Activated CD4-positive, alpha-beta T cell treated with anti-CD3 and anti-CD28 coated beads, Interleukin-2, amount 50 U/mL, for 4 hours (primary cell): ENCODE data around the gene AIP.
"Not testable (repeated sequence)": the region's sequence is repeated elsewhere in the genome, so short reads cannot be mapped to it uniquely, and the experiment has no call there.

Experiments
- DNase-seq, 2 experiments: peaks; one replicate each; pipeline ENCODE4 v3.0.0-alpha.2; 2020

Gene AIP

GRCh38 chr11:67507864-67508485, 25.1 kb downstream of the AIP start, which contains the start of gene CDK2AP2:
Gene CDK2AP2, minus strand, starts transcription at chr11:67508162. Its CDS starts 80 bp downstream, at chr11:67508082.
- peak; percentile 93 to 95 for DNase-seq

- DNase-seq = peak; percentile 99
Observed at GRCh38 chr11:67508486-67509121, 25.8 kb downstream of the AIP start.

GRCh38 chr11:67510023-67510345, 27.2 kb downstream of the AIP start:
- no peak for DNase-seq

- not testable (repeated sequence) for DNase-seq
Observed at GRCh38 chr11:67511558-67511957, 28.7 kb downstream of the AIP start.

- no peak for DNase-seq
Observed at GRCh38 chr11:67514116-67514515, 31.3 kb downstream of the AIP start.

- no peak for DNase-seq
Observed at GRCh38 chr11:67516806-67517205, 34.0 kb downstream of the AIP start.

GRCh38 chr11:67517784-67518552, 35.1 kb downstream of the AIP start:
- no peak for DNase-seq

GRCh38 chr11:67519726-67520125, 36.9 kb downstream of the AIP start:
- DNase-seq = no peak

- DNase-seq = no peak
Observed at GRCh38 chr11:67520856-67521824, 38.3 kb downstream of the AIP start.

- DNase-seq = no peak
Observed at GRCh38 chr11:67521924-67522323, 39.1 kb downstream of the AIP start.

GRCh38 chr11:67522338-67522737, 39.5 kb downstream of the AIP start:
- DNase-seq = no peak

- no peak for DNase-seq
Observed at GRCh38 chr11:67522844-67523555, 40.2 kb downstream of the AIP start, which contains the start of gene CABP2. Gene CABP2, minus strand, starts transcription at chr11:67523446. Its CDS starts 120 bp downstream, at chr11:67523326.

- DNase-seq = no peak
Observed at GRCh38 chr11:67523556-67524479, 41.0 kb downstream of the AIP start.

- DNase-seq = no peak
Observed at GRCh38 chr11:67524480-67524808, 41.6 kb downstream of the AIP start.

GRCh38 chr11:67525275-67525976, 42.6 kb downstream of the AIP start:
- DNase-seq = no peak

- DNase-seq = no peak
Observed at GRCh38 chr11:67528376-67528775, 45.5 kb downstream of the AIP start.

- DNase-seq = no peak
Observed at GRCh38 chr11:67530282-67530592, 47.4 kb downstream of the AIP start.

- DNase-seq = no peak
Observed at GRCh38 chr11:67532889-67533288, 50.1 kb downstream of the AIP start.

GRCh38 chr11:67534070-67534679, 51.3 kb downstream of the AIP start:
- DNase-seq = no peak

GRCh38 chr11:67535561-67535960, 52.7 kb downstream of the AIP start:
- DNase-seq = no peak
